B cell (primary cell): ENCODE measurements around the gene FUT7. TPM values are rescaled to one million over a fixed set of nuclear protein-coding genes. Genes with fewer than 3 reads are reported as not detected.

ENCODE experiments used
- ATAC-seq: fragments of 200-7000 bp; cut with Tn5 transposase; one replicate; pipeline ENCODE4 v1.10.0; 2021; ENCODE audit warnings: low read depth, mild to moderate bottlenecking, moderate number of reproducible peaks, moderate library complexity
- CTCF ChIA-PET: fragments of 350-600 bp; sonication (Branson Sonifier 250); formaldehyde crosslinking; loops from one replicate; lab custom pipeline; 2021; ENCODE audit warnings: antibody characterized with exemption, inconsistent platforms; lab: Charles Lee
- POLR2A ChIA-PET: fragments of 350-600 bp; sonication (Branson Sonifier 250); formaldehyde crosslinking; loops from one replicate; lab custom pipeline; 2021; ENCODE audit warnings: antibody characterized with exemption; lab: Charles Lee
- DNase-seq: peaks from one replicate; pipeline ENCODE4 v3.0.0; 2013
- H2AFZ ChIP-seq: 2 replicates; pipeline ENCODE4 v1.6.1; 2012; ENCODE audit warnings: mild to moderate bottlenecking, low read depth, low read length; ENCODE audit not compliant: insufficient read depth, poor library complexity, severe bottlenecking
- H3K27ac ChIP-seq, 2 donors: 1 replicate in 1 of 2; 2 replicates in 1 of 2; pipeline ENCODE4 v1.5.1; 2012 to 2013; ENCODE audit warnings: low read length in 2 of 2, mild to moderate bottlenecking in 2 of 2, moderate library complexity in 1 of 2
- H3K27me3 ChIP-seq, 4 experiments: fragments of 200-600 bp in 1 of 4; sonication (generic) in 1 of 4; replicated peaks in 1 of 4; 1 replicate in 2 of 4; 2 replicates in 2 of 4; pipeline versions ENCODE4 v1.6.1 to v1.7.0; 2013 to 2016; ENCODE audit warnings: low read length in 3 of 4, mild to moderate bottlenecking in 2 of 4, mixed read lengths in 1 of 4, moderate library complexity in 1 of 4; ENCODE audit not compliant: insufficient read depth in 4 of 4, control insufficient read depth in 3 of 4; ENCODE audit errors: control extremely low read depth in 1 of 4
- H3K36me3 ChIP-seq, 2 experiments: replicated peaks in 1 of 2; 1 replicate in 1 of 2; 2 replicates in 1 of 2; pipeline versions ENCODE4 v1.6.1 to v1.7.1; 2013; ENCODE audit warnings: low read length in 1 of 2; ENCODE audit not compliant: insufficient read depth in 2 of 2, control insufficient read depth in 1 of 2; ENCODE audit errors: control extremely low read depth in 1 of 2, extremely low read depth in 1 of 2
- H3K4me1 ChIP-seq, 2 donors: fragments of 200-600 bp in 1 of 2; sonication (generic) in 1 of 2; 1 replicate in 1 of 2; 2 replicates in 1 of 2; pipeline versions ENCODE4 v1.5.1 to v1.6.1; 2013 to 2017; ENCODE audit warnings: low read length in 2 of 2; ENCODE audit not compliant: control insufficient read depth in 2 of 2, insufficient read depth in 2 of 2
- H3K4me2 ChIP-seq: replicated peaks from 2 replicates; pipeline ENCODE3; 2012; ENCODE audit warnings: mild to moderate bottlenecking, low read depth, low read length; ENCODE audit not compliant: poor library complexity, severe bottlenecking
- H3K4me3 ChIP-seq, 5 experiments: fragments of 200-600 bp in 1 of 5; sonication (generic) in 1 of 5; 1 replicate in 3 of 5; 2 replicates in 2 of 5; pipeline versions ENCODE4 v1.5.1 to v1.7.0; 2011 to 2016; ENCODE audit warnings: low read length in 4 of 5, mild to moderate bottlenecking in 4 of 5, low read depth in 2 of 5, control low read depth in 1 of 5, moderate library complexity in 1 of 5; ENCODE audit not compliant: insufficient read depth in 1 of 5; ENCODE audit errors: control extremely low read depth in 1 of 5, extremely low read depth in 1 of 5
- H3K79me2 ChIP-seq: fragments of 200-600 bp; sonication (generic); one replicate; pipeline ENCODE4 v1.6.0; 2016; ENCODE audit warnings: low read length; ENCODE audit not compliant: control insufficient read depth, insufficient read depth
- H3K9ac ChIP-seq: fragments of 200-600 bp; sonication (generic); 2 replicates; pipeline ENCODE4 v1.6.1; 2017; ENCODE audit warnings: mild to moderate bottlenecking, low read length, moderate library complexity
- H3K9me3 ChIP-seq, 3 donors: one replicate each; pipeline versions ENCODE4 v1.6.1 to v1.7.1; 2013; ENCODE audit warnings: low read length in 2 of 3; ENCODE audit not compliant: control insufficient read depth in 2 of 3, insufficient read depth in 1 of 3; ENCODE audit errors: control extremely low read depth in 1 of 3
- H4K20me1 ChIP-seq: 2 replicates; pipeline ENCODE4 v1.6.0; 2012; ENCODE audit warnings: mild to moderate bottlenecking, low read length; ENCODE audit not compliant: insufficient read depth, control insufficient read depth, poor library complexity, severe bottlenecking
- H3K27ac Mint-ChIP-seq: one replicate; pipeline ENCODE4 v1.8.0; 2021; ENCODE audit warnings: mixed read lengths
- H3K27me3 Mint-ChIP-seq: one replicate; pipeline ENCODE4 v1.8.0; 2021; ENCODE audit warnings: mixed read lengths
- H3K4me1 Mint-ChIP-seq: one replicate; pipeline ENCODE4 v1.8.0; 2021; ENCODE audit warnings: mixed read lengths
- H3K4me3 Mint-ChIP-seq: one replicate; pipeline ENCODE4 v1.8.0; 2021; ENCODE audit warnings: mixed read lengths
- H3K9me3 Mint-ChIP-seq: one replicate; pipeline ENCODE4 v1.8.0; 2022; ENCODE audit warnings: mixed read lengths; ENCODE audit not compliant: insufficient read depth
- CTCF ChIP-seq: fragments of 200-600 bp; IDR thresholded peaks from one replicate; pipeline ENCODE4 v1.8.0; 2022; ENCODE audit warnings: antibody characterized with exemption, mild to moderate bottlenecking
- EZH2 ChIP-seq: IDR thresholded peaks from 2 replicates; pipeline ENCODE4 v1.6.1; 2012; ENCODE audit warnings: borderline replicate concordance, low read depth, mild to moderate bottlenecking, moderate library complexity, low read length; ENCODE audit not compliant: insufficient read depth, poor library complexity, severe bottlenecking
- WGBS: methylation state at CpG from one replicate; pipeline ENCODE4 v1.1.5; 2013; ENCODE audit warnings: missing lambda C conversion rate; ENCODE audit not compliant: insufficient coverage; 5-methylcytosine and 5-hydroxymethylcytosine counted together
- intact Hi-C: fragments of 100-400 bp; cut with micrococcal nuclease; formaldehyde crosslinking; loops from one replicate; pipeline ENCODE4 v1.10.0; 2022
- polyA plus RNA-seq: library from polyadenylated mRNA; depleted of rRNA; stranded (reverse); fragments of >200 nt; gene quantifications from 2 replicates; pipeline ENCODE4 v1.2.3, GENCODE V29; 2012
- total RNA-seq, 2 donors: library from RNA; stranded (reverse); fragments of 120-200 nt in 1 of 2; gene quantifications; 1 replicate in 1 of 2; 2 replicates in 1 of 2; pipeline versions ENCODE4 v1.2.3 to v1.2.4, GENCODE V29; 2013 to 2022

Gene FUT7
- total and polyA plus RNA-seq, 2 donors (not counting 1 experiment from before 2014, with no cell fraction given) = 7.3 to 8.2 TPM

GRCh38 chr9:136997371-136997770 lies 34.5 kb downstream of the FUT7 start:
- peaks cover 0 to 4% (median 0%) of the 10 kb centered on the region in 4 experiments for H3K27me3 ChIP-seq
- H3K79me2 ChIP-seq = peaks cover 10% of the 10 kb centered on the region
- intact Hi-C loops = no loop called here
- no peak overlapping the region for H3K4me3 ChIP-seq
- peaks cover 0 to 6% of the 10 kb centered on the region in 2 experiments for H3K36me3 ChIP-seq
- H3K27ac ChIP-seq = peak overlapping the region; percentile 3 to 54
- ATAC-seq (no peak), DNase-seq (no peak)
- H2AFZ ChIP-seq = peak overlapping the region; percentile 60
- H3K4me1 Mint-ChIP-seq = peaks cover 56% of the 10 kb centered on the region
- peak overlapping the region; percentile 19 for H3K9ac ChIP-seq
- POLR2A ChIA-PET = no interaction called here
- no peaks in the 10 kb centered on the region for H3K9me3 Mint-ChIP-seq
- TF ChIP-seq EZH2 (no peak), CTCF (no peak)
- peak overlapping the region; percentile 90 for H3K4me2 ChIP-seq
- H4K20me1 ChIP-seq = peaks cover 17% of the 10 kb centered on the region
- peaks cover 0 to 7% (median 0%) of the 10 kb centered on the region in 3 donors for H3K9me3 ChIP-seq
- H3K27ac Mint-ChIP-seq = peak overlapping the region; percentile 80
- H3K27me3 Mint-ChIP-seq = peaks cover 3% of the 10 kb centered on the region
- H3K4me3 Mint-ChIP-seq = peak overlapping the region; percentile 76
- WGBS = 69% methylated on average over 9 of the region's 10 CpGs
- CTCF ChIA-PET = interaction anchor here (1.3 to 3.4 kb wide), 4 partner anchors 31 to 208 kb away, joined by 3 to 22 read pairs (median 8); partner anchors contain the start of gene ABCA2
- peaks cover 60 to 74% of the 10 kb centered on the region in 2 donors for H3K4me1 ChIP-seq
